Inferior parietal cortex (tissue), 1 donor: Measurements from ENCODE around the gene SCNN1A.

Experiments used
- DNase-seq: peaks from one replicate; pipeline ENCODE4 v3.0.0-alpha.2; 2016; ENCODE audit errors: extremely low spot score

Gene SCNN1A

GRCh38 chr12:6334359-6334758 is 41.0 kb downstream of the SCNN1A start:
- no peak for DNase-seq

- DNase-seq = no peak
Observed at GRCh38 chr12:6333566-6333965, 41.8 kb downstream of the SCNN1A start.

GRCh38 chr12:6333029-6333428 is 42.3 kb downstream of the SCNN1A start:
- no peak for DNase-seq

GRCh38 chr12:6332459-6332858 is 42.9 kb downstream of the SCNN1A start:
- no peak for DNase-seq

- no peak for DNase-seq
Observed at GRCh38 chr12:6330999-6331714, 44.2 kb downstream of the SCNN1A start.

GRCh38 chr12:6330192-6330591 is 45.2 kb downstream of the SCNN1A start:
- DNase-seq = no peak

- no peak for DNase-seq
Observed at GRCh38 chr12:6329703-6330064, 45.7 kb downstream of the SCNN1A start.

- no peak for DNase-seq
Observed at GRCh38 chr12:6328945-6329702, 46.2 kb downstream of the SCNN1A start.

- DNase-seq = no peak
Observed at GRCh38 chr12:6328045-6328779, 47.2 kb downstream of the SCNN1A start.

GRCh38 chr12:6327229-6328041 is 47.9 kb downstream of the SCNN1A start:
- no peak for DNase-seq

GRCh38 chr12:6326316-6327228 is 48.8 kb downstream of the SCNN1A start:
- DNase-seq = no peak

GRCh38 chr12:6324936-6325750 is 50.2 kb downstream of the SCNN1A start:
- DNase-seq = no peak

GRCh38 chr12:6323995-6324711 is 51.2 kb downstream of the SCNN1A start:
- no peak for DNase-seq

GRCh38 chr12:6323340-6323994 is 51.9 kb downstream of the SCNN1A start:
- peak; percentile 58 for DNase-seq

- DNase-seq = no peak
Observed at GRCh38 chr12:6322969-6323339, 52.4 kb downstream of the SCNN1A start.

- no peak for DNase-seq
Observed at GRCh38 chr12:6322352-6322751, 53.0 kb downstream of the SCNN1A start.

GRCh38 chr12:6321905-6322304 is 53.5 kb downstream of the SCNN1A start:
- DNase-seq = no peak

- no peak for DNase-seq
Observed at GRCh38 chr12:6319446-6319845, 55.9 kb downstream of the SCNN1A start.

- DNase-seq = no peak
Observed at GRCh38 chr12:6318440-6318879, 56.9 kb downstream of the SCNN1A start.
